Psoas muscle (tissue), 8 donors: ENCODE results near the gene PDCD5. TPM values are rescaled to one million over a fixed set of nuclear protein-coding genes. Genes with fewer than 3 reads are reported as not detected.
A peak's percentile ranks its signal among the peaks of the same experiment; 100 is the strongest.

ENCODE experiments used
- ATAC-seq, 4 donors: fragments of 200-7000 bp; cut with Tn5 transposase; one replicate each; pipeline ENCODE4 v1.9.1; 2020; ENCODE audit warnings: moderate library complexity in 3 of 4, mild to moderate bottlenecking in 2 of 4
- DNase-seq, 2 donors: peaks; one replicate each; pipeline ENCODE4 v3.0.0-alpha.2; 2020
- H3K27ac ChIP-seq: fragments of 200-600 bp; one replicate; pipeline ENCODE4 v1.8.0; 2022
- H3K27me3 ChIP-seq, 3 donors: fragments of 200-600 bp in 1 of 3; one replicate each; pipeline versions ENCODE4 v1.6.1 to v1.8.0; 2013 to 2022; ENCODE audit warnings: low read length in 2 of 3, mild to moderate bottlenecking in 2 of 3, moderate library complexity in 1 of 3; ENCODE audit not compliant: insufficient read depth in 3 of 3
- H3K36me3 ChIP-seq, 2 donors: fragments of 200-600 bp in 1 of 2; one replicate each; pipeline versions ENCODE4 v1.6.1 to v1.8.0; 2013 to 2022; ENCODE audit warnings: low read depth in 1 of 2, mild to moderate bottlenecking in 1 of 2, moderate library complexity in 1 of 2; ENCODE audit not compliant: insufficient read depth in 1 of 2
- H3K4me1 ChIP-seq: fragments of 200-600 bp; one replicate; pipeline ENCODE4 v1.8.0; 2022
- H3K4me3 ChIP-seq: fragments of 200-600 bp; one replicate; pipeline ENCODE4 v1.8.0; 2022; ENCODE audit warnings: mild to moderate bottlenecking
- H3K9me3 ChIP-seq: fragments of 200-600 bp; one replicate; pipeline ENCODE4 v1.8.0; 2022
- CTCF ChIP-seq: fragments of 200-600 bp; IDR thresholded peaks from one replicate; pipeline ENCODE4 v1.8.0; 2022; ENCODE audit warnings: antibody characterized with exemption
- WGBS, 3 donors: extraction: QIAGEN DNeasy Blood & Tissue Kit; methylation state at CpG; one replicate each; pipeline versions ENCODE4 v1.1.6 to v1.1.7; 2013; 5-methylcytosine and 5-hydroxymethylcytosine counted together
- intact Hi-C, 2 donors: fragments of 100-400 bp; cut with DNase I; formaldehyde crosslinking; loops; one replicate each; pipeline versions ENCODE4 v1.11.0 to v1.14.2; 2022
- polyA plus RNA-seq, 3 donors: library from polyadenylated mRNA; stranded (reverse); fragments of 200-250 nt; gene quantifications; one replicate each; pipeline ENCODE4 v1.2.3, GENCODE V29; 2013
- total RNA-seq, 4 donors: library from RNA; stranded (reverse); fragmentation: NEBNext Ultra II Directional in 2 of 4; extraction: Animal tissue kit (Norgen Biotek cat#: 25700) in 2 of 4; gene quantifications; one replicate each; pipeline versions ENCODE4 v1.2.1 to v1.2.4, GENCODE V29; 2021 to 2023
- donor health status: healthy with polysubstance abuse.
- donor health status: DM: no; HTN: no; CAD: no; lungs with moderate emphysema.
- donor health status: Bipolar disorder and iron deficiency.
- donor health status: healthy.
- donor health status: DM: yes; HTN: yes; CAD: no.
- donor health status: DM: no; HTN: no; CAD: no.
- donor health status: DM: no; HTN: no; CAD: no.
- donor health status: DM: yes; HTN: yes; CAD: no.

The PDCD5 gene
- total and polyA plus RNA-seq, 7 donors, result 86.5 to 186 (median 112) TPM

DNA sequence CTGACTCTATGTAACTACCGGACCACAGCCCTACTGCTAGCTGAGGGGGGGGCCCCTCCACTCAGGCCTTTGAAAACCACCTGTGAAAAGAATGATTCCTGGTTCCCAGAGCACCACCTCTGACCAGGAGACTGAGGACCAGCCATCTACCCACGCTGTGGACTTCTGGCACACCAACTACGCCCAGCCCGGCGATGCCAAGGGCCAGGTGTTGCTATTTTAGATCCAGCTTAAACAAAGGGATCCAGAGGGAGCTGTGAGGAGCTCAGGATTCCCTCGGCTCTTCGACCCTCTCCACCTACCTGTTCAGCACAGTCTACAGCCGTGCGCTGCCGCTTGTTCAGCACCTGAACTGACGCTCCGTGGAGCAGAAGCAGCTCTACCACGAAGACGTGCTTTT is 23.0 kb downstream of the PDCD5 start:
- no peaks in the 10 kb centered on the region for H3K4me1 ChIP-seq
- no peak overlapping the region for H3K27ac ChIP-seq
- no peaks in the 10 kb centered on the region for H3K9me3 ChIP-seq
- no peaks in the 10 kb centered on the region for H3K27me3 ChIP-seq
- DNase-seq (peak in 1 of 2 donors; percentile 22), ATAC-seq (no peak)
- TF ChIP-seq CTCF, result no peak
- 96 to 98% (median 96%) methylated on average over 14 of the region's 14 CpGs for WGBS, 3 donors
- intact Hi-C loops, result no loop called here
- peaks cover 0 to 95% of the 10 kb centered on the region in 2 donors for H3K36me3 ChIP-seq
- H3K4me3 ChIP-seq, result no peak overlapping the region

- no peak overlapping the region for H3K4me3 ChIP-seq
- peaks cover 3 to 96% of the 10 kb centered on the region in 2 donors for H3K36me3 ChIP-seq
- no peak for DNase-seq
- H3K4me1 ChIP-seq, result no peaks in the 10 kb centered on the region
- TF ChIP-seq CTCF, result no peak
- no peaks in the 10 kb centered on the region for H3K9me3 ChIP-seq
- no peaks in the 10 kb centered on the region for H3K27me3 ChIP-seq
- ATAC-seq, result no peak
- intact Hi-C loops, result no loop called here
- 94 to 96% (median 96%) methylated on average over 21 of the region's 21 CpGs for WGBS, 3 donors
- H3K27ac ChIP-seq, result no peak overlapping the region
Measured at GRCh38 chr19:32605544-32605943, 24.6 kb downstream of the PDCD5 start.

- Histone ChIP-seq H3K4me1 (no peaks in the 10 kb centered on the region), H3K27ac (no peak overlapping the region), H3K9me3 (no peaks in the 10 kb centered on the region), H3K27me3 (no peaks in the 10 kb centered on the region), H3K36me3 (peaks cover 3 to 95% of the 10 kb centered on the region in 2 donors), H3K4me3 (no peak overlapping the region)
- intact Hi-C loops, result no loop called here
- no peak for ATAC-seq
- no peak for DNase-seq
- no peak for TF ChIP-seq CTCF
- 89 to 93% (median 90%) methylated on average over 15 of the region's 15 CpGs for WGBS, 3 donors
Measured at GRCh38 chr19:32606289-32606688, 25.3 kb downstream of the PDCD5 start.

DNA sequence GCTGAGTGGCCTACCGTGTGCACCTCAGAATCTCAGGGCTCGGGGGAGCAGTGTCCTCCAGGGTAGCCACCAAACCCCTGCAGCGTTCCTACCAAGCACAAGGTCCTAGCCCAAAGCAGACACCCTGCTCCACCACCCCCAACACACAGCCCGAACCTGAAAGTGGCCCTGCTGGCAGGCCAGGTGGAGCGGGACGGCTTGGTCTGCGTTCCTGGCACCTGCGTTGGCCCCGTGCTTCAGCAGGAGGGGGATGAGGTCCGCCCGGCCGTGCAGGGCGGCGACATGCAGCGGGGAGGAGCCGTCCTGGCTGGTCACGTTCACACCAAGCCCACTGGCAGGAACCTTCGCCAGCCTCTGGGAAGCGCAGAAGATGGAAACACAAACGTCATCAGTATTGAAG is 26.5 kb downstream of the PDCD5 start:
- H3K36me3 ChIP-seq, result peaks cover 5 to 95% of the 10 kb centered on the region in 2 donors
- intact Hi-C loops, result no loop called here
- WGBS, 3 donors, result 95 to 97% (median 96%) methylated on average over 20 of the region's 20 CpGs

More for the DNA sequence above, 26.5 kb downstream of the PDCD5 start:
- no peak for TF ChIP-seq CTCF
- ATAC-seq (no peak), DNase-seq (no peak)
- H3K9me3 ChIP-seq, result no peaks in the 10 kb centered on the region
- no peak overlapping the region for H3K4me3 ChIP-seq
- no peaks in the 10 kb centered on the region for H3K27me3 ChIP-seq
- no peak overlapping the region for H3K27ac ChIP-seq
- no peaks in the 10 kb centered on the region for H3K4me1 ChIP-seq
